HG03558 (cell line): ENCODE results near the gene UBTD1.

Experiments used
- ATAC-seq: cut with Tn5 transposase; IDR thresholded peaks from one replicate; pipeline ENCODE4 v1.9.1; 2021; ENCODE audit warnings: moderate number of reproducible peaks; ENCODE audit not compliant: unreplicated experiment; ENCODE audit errors: extremely low read depth

Gene UBTD1

DNA sequence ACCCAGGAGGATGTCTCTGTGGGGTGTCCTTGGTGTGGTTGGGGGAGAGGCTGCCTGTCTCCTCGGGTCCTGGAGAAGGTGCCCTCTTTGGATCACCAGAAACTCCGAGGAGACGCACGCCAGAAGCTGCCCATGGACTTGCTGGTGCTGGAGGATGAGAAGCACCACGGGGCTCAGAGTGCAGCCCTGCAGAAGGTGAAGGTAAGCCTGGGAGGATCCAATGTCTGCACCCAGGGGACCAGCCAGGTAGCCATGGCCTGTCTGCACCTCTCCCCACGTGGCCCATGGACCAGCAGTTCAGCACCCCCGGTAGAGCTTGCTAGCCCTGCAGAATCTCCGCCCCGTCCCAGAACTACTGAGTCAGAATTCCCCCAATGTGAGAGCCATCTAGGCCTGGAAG, 79.0 kb downstream of the UBTD1 start:
- ATAC-seq, result no peak

DNA sequence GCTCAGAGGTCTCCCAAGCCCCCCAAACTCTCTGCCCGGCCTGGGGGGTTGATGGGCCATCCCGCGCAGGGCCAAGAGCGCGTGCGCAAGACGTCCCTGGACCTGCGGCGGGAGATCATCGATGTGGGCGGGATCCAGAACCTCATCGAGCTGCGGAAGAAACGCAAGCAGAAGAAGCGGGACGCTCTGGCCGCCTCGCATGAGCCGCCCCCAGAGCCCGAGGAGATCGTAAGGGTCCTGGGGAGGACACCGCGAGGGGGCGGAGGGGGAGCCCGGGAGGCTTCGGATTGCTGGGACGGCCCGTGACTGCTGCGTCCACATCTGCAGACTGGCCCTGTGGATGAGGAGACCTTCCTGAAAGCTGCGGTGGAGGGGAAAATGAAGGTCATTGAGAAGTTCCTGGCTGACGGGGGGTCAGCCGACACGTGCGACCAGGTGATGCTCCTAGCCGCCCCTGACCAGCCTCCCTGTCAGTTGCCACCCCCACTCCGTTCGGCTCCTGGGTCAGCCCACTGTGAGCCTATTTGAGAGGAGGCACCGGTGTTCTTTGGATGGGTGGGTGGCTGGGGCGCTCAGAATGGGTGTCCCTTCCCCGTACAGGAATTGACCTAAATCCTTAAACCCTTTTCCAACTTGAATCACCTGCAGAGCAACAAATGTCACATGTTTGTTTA, 79.6 kb downstream of the UBTD1 start:
- no peak for ATAC-seq

DNA sequence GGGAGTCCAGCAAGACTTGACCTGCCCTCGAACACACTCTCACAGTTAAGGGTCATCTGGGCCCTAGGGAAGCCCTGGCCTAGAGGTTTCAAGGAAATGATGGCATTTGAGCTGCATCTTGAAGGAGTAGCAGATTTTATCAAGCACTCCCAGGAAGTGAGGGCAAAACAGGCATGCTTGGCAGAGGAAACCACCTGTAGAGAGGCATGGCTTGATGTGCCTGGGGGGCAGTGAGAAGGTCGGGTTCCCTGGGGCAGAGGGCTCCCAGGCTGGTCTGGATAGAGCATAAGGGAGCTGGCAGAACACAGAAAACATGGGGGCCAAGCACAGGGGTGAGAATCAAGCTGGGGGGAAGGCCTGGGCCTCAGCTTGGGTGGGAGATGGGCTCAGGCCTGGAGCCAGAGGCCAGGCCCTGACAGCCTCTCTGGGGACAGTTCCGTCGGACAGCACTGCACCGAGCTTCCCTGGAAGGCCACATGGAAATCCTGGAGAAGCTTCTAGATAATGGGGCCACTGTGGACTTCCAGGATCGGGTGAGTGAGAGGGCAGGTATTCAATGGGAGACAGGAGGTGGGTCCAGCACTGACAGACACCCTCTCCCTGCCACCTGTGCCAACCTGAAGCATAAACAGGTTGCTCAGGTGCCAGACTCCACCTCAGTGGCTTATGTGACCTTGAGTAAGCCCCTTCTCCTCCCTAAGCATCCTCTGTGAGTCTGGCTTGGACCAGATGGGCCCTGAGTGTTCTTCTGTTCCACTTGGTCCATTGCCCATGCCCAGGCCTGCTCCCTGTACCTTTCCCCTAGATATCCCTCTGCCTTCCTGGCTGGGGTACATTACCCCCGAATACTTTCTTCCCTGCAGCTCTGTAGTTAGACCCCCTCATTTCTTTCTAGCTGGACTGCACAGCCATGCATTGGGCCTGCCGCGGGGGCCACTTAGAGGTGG, 82.0 kb downstream of the UBTD1 start:
- ATAC-seq, result no peak

DNA sequence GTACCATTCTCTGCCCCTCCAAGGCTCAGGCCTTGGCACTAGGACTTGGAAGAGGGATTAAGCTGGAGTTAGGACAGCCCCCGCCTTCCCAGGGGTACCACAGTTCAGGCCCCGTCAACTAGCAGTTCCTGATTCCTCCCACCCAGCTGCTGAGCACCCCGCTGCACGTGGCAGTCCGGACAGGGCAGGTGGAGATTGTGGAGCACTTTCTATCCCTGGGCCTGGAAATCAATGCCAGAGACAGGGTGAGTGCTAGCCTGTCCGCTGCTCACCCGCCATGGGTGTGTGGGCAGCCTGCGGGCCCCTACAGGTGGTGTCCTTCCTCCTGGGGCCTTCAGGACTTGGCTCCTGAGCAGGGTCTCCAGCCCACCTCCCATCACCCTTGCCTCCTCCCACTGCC, 83.4 kb downstream of the UBTD1 start:
- no peak for ATAC-seq

DNA sequence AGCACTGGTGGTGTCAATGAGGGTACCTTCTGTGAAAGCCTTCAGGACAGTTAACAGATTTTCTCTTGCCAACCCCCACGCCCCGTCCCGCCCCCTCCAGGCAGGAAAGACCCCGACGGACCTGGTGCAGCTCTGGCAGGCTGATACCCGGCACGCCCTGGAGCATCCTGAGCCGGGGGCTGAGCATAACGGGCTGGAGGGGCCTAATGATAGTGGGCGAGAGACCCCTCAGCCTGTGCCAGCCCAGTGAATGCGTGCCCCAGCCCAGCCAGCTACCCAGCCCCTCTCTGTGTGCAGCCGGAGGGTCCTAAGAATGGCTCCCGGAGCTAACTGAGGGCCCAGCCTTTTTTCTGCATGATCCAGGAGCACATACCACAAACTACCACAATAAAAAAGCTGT, 84.8 kb downstream of the UBTD1 start:
- no peak for ATAC-seq

DNA sequence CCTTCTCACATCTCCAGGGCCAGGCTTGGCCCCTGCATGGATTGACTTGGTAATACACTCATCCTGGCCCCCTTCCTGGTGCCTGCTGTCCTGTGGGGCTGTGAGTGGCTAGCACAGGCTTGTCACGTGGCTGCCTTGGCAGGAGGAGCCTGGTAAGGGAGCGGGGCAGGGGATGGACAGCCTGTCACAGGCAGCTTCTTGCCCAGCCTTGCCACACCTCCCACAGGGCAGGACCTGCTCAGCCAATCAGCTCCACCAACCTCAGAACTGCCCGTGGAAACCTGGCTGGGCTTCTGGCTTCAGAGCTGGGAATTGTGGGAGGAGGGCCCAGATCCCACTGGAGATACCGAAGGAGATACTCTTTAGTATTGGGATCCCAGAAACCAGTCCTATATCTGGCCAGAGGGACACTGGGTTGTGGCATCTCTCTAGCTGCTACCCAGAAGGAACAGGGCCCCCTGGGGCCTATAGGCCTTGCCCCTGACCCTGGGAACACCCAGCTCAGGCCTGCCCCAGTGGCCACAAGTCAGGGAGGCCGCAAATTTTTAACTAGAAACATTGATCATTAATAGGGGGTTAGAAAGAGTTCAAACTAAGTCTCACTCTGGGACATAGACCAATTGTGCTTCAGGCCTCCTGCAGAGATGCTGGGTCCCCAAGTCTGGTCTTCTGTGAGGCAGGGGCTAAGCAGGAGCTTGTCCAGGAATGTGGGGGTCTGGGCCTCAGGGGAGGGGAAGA, 85.5 kb downstream of the UBTD1 start, which contains the start of gene HOGA1:
Gene HOGA1, plus strand, starts transcription at position 330 of the 738 bp plus-strand sequence. Its CDS starts 315 bp downstream, at position 645.
- ATAC-seq, result no peak

DNA sequence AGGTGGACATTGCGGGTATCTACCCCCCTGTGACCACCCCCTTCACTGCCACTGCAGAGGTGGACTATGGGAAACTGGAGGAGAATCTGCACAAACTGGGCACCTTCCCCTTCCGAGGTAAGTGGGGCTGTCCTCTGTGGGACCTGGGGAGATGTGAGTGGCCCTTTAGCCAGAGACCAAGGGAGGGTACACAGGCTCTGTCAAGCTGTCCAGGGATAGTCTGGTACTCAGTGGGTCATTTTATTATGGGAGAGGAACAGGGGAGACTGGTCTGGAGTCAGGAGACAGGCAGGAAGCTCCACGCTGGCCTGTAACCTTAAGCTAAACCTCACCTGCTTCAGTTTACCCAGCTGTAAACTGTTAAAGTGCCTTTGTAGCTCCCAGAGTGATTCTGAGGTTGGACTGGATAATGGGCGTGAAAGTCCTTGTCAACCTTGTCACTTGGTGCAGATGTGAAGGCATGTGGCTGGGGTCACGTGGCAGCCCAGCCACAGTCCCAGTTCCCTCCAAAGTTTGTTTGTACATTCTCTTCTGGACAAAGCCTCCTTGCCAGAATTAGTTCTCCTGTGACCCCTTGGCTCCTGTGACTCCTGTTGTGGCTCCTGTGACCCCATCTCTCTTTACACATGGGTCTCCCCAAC, 86.2 kb downstream of the UBTD1 start:
- ATAC-seq, result no peak

DNA sequence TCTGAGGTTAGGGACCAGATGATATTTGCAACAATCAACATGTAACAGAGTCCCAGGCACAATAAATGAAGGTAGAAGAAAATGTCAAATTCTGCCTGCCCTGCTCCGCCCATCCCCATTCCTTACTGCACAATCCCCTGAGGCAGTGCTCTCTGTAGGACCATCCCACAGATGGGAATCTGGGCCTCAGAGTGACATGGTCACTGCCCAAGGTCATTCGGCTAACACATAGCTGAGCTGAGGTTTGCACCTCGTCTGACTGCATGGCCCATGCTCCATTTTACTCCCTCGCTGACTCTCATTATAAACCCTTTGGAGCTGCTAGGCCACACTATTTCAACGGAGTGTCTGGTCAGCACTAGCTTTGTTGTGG, 86.7 kb downstream of the UBTD1 start:
- ATAC-seq, result no peak

DNA sequence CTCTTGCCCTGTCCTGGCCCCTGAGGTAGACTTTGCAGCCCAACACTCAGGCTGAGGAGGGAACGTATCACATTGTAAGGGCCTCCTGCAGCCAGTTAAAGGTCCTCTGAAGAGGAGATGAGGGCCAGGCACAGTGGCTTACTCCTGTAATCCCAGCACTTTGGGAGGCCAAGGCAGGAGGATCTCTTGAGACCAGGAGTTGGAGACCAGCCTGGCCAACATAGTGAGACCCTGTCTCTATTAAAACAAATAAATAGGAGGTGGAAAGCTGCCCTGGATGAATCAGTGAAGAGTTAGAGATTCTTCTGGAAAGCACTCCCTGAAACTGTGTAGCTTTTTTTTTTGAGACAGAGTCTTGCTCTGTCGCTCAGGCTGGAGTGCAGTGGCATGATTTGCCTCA, 88.5 kb downstream of the UBTD1 start:
- no peak for ATAC-seq

DNA sequence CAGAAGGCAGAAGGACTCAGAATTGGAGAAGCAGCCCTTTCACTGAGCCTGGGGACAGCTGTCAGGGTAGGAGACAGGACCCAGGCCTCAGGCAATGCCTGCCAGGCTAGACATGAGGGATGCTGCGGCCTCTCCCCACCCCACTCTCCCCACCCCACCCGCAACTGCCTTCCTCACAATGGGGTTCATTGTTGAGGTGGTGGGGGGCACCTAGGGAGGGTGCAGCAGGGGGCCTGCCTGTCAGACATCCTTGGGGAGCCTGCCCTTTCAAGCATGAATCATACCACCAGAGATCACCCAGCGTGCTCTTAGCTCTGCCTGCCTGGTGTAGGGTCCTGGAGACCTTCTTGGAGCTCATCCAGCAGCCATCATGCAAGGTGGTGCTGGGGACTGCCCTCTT, 90.8 kb downstream of the UBTD1 start, which contains the start of gene C10orf62:
Gene C10orf62, plus strand, starts transcription at position 243 of the 400 bp plus-strand sequence. CDS start 177 bp downstream, outside the sequence.
- ATAC-seq, result no peak

DNA sequence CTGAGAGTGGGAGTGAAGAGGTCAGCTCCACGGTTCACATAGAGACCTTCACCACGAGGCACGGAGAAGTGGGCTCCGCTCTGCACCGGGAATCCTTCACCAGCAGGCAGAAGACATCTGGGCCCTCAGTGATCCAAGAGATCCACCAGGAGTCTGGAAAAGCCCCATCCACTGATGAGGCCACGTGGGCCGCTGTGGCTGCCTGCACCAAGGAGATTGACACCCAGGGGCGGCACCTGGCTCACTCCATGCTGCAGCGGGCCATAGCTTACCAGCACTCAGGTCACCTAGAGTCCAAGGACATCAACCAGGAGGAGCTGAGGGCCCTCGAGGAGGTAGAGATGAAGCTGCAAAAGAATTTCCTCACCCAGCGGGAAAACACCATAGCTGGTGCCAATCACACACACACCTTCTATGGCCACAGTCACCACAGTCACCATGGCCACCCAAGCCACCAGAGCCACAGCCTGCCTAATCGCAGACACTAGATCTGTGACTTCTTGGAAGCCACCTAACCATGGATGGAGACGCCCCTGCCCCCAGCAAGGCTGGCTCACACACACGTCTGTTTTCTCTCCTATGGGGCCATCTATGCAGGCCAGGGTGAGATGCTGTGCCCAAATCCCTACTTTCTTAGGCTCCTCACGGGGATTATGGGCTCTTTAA, 91.5 kb downstream of the UBTD1 start:
- ATAC-seq, result no peak

DNA sequence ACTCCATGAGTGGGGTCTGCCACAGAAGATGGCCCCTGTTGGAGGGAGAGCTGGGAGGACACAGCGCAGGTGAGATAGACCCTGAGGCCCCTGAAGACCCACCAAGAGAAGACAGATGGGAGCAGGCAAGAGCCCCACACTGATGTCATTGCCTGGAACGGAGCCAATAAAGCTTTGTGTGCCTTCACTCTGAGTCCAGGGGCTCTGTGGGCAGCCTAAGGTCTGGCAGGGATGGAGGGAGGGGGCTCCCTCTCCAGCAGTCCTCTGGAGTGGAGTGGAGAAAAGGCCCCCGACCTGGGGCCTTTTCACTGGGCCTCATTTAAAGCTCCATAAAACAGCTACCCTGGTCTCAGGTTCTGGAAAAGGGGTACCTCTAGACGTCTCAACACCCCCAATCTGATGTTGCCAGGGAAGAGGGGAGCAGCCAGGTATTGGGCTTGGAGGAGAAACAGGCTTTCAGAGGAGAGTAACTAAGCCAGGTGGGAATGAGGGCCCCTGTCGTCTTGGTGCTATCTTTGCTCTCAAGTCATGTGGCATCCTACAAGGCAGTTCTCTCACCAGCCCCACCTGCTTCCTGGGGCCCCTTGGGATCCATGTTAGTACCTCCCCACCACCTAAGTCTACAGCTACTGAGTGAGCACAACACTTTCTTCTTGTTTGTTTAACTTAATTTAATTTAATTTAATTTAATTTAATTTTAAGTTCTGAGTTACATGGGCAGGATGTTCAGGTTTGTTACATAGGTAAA, 92.2 kb downstream of the UBTD1 start:
- no peak for ATAC-seq

DNA sequence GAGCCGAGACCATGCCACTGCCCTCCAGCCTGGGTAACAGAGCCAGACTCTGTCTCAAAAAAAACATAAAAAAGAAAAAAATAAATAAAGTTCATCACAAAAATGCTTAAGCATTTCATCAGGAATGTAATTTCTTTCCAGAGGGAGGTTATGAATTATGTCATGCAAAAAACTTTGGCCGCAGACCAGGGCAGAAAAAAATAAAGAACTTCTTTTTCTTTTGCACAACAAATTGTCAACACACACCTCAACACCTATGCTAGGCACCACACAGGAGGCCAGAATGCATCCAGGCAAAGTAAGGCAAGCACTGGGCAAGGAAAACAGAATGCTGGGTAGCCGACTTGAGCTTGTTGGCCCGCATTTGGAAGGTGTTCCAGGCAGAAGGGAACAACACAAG, 94.7 kb downstream of the UBTD1 start:
- no peak for ATAC-seq

DNA sequence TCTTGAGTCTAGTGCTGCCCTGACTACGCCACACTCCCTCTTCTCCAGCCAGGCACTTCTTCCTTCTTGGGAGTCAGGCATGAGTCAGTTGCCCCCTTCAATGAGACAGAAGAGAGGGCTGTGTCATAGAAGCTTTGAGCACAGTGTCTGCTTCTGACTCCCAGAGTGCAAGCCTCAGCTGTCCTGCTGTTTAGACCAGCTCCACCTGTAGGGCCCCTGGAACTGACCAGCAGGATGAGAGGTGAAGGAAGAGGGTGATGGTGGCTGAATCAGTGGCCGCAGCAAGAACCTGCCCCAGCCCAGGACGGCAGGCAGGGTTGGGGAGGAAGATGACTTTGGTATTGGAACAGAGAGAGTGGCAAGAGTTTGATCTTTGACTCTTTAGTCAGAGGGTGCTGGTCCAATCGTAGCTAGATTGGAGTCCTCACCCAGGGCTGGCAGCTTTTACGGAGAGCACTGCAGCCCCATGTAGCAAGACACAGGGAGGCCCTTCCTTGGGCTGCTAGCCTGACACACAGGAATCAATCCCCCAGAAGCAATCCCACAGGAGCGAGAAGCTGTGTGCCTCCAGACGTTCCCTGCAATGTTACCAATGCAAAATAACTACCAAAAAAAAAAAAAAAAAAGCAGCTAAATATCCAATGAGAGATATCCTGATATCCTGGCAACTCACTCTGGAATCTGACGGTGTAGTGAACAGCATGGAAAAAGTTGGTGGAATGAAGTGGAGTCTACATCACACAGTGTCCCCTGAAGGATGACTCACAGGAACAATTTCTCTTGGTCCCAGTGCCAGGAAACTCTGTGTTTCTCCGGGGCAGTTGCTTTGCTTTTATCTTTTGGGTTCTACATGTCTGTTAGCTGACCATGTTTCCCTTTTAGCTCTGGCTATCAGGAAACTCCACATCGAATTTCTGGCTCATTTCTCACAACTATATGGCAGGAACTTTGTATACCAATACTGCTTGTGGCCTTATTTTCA, 97.7 kb downstream of the UBTD1 start:
- ATAC-seq, result no peak

DNA sequence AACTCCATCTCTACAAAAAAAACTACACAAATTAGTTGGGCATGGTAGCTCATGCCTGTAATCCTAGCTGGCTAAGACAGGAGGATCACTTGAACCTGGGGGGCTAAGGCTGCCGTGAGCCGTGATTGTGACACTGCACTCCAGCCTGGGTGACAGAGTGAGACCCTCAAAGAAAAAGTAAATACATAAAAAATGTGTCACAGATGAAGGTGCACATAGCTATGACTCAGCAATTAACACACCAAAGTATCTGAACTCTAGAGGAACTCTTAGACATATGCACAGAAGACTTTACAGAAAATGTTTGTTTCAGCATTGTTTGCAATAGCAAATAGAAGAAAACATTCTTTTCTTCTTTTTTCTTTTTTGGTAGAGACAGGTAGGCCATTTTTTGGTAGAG, 99.1 kb downstream of the UBTD1 start:
- ATAC-seq, result no peak

DNA sequence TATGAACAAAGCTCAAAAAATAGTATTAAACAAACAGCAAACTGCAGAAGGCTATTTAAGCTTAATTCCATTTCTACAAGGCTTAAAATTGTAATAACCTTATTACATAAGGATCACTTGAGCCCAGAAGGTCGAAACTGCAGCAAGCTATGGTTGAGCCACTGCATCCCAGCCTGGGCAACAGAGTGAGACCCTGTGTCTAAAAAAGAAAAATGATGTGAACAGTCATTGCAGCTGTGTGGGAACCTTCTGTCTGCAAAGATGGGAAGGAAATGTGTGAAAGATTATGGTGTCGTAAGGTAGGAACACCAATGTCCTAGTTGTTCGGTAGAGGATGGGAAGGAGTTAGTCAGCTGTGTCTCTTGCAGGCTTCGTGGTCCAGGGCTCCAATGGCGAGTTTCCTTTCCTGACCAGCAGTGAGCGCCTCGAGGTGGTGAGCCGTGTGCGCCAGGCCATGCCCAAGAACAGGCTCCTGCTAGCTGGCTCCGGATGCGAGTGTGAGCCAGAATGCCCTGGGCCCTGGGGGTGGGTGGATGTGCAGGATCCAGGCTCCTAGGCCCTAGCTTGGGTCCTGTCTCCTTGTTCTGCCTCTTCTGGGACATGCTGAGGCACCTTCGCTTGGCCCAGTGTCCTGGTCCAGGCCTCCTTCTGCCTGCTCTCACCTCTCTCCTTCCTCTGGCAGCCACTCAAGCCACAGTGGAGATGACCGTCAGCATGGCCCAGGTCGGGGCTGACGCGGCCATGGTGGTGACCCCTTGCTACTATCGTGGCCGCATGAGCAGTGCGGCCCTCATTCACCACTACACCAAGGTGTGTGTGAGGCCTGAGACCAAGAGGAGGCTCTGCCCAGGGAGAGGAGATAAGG, 99.9 kb downstream of the UBTD1 start:
- ATAC-seq, result no peak

DNA sequence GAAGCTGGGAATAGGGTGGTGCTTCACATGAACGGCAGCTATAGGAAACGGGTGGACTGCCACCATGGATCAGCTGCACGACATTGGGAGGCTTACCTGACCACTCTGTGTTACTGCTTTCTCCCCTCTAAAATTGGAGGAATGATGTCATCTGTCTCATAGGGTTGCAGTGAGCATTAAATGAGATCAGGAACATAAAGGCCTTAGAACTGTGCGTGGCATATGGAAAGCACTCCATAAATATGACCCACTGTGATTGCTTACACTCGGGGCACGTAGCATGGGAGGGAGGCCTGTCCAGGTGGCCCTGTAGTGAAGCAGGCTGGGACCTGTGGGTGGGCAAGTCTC, 100.5 kb downstream of the UBTD1 start:
- no peak for ATAC-seq
